ENCODE data around the gene ZNF608. TPM values are rescaled to one million over a fixed set of nuclear protein-coding genes. Genes with fewer than 3 reads are reported as not detected.

Gene ZNF608
- polyA plus RNA-seq, 1 donor (not counting 4 experiments of a cell fraction or from before 2014, with no cell fraction given), result 1.1 TPM

DNA sequence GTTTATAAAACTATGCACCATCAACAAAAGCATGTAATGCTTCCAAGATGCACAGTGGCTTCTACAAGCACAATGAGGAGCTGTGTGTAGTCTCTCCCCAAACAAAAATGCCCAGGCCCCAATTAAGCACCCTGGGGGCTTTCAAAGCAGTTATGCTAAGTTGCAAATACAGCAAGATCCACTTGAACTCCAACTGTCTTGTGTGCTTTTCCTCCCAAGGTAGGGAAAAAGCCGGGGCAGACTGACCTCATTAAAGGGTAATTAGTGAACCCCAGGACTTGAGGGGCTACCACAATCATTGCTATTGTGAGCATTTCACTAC lies 13.1 kb downstream of the ZNF608 start:
- H3K9me1 ChIP-seq (ENCODE audit: control insufficient read depth, extremely low read depth, insufficient read depth, low read length), result no peaks in the 10 kb centered on the region
- DNase-seq (ENCODE audit: low read depth, low spot score) (no peak), FAIRE-seq (no peak)
- no peak overlapping the region for H3K4me2 ChIP-seq (ENCODE audit: control insufficient read depth, extremely low read depth, insufficient read depth, low read depth, low read length)
- H3K4me3 ChIP-seq (ENCODE audit: control insufficient read depth in 2 of 3, extremely low read depth in 1 of 3, insufficient read depth in 2 of 3, low read depth in 1 of 3, low read length in 3 of 3), result no peak overlapping the region
- H3K27ac ChIP-seq (ENCODE audit: control insufficient read depth, insufficient read depth, low read length), result no peak overlapping the region
- no peak overlapping the region for H2AFZ ChIP-seq (ENCODE audit: control insufficient read depth, low read length)
- H3K9me3 ChIP-seq (ENCODE audit: control insufficient read depth, low read depth, low read length), result no peaks in the 10 kb centered on the region
- no peak overlapping the region for H3K9ac ChIP-seq (ENCODE audit: control insufficient read depth, extremely low read depth, insufficient read depth, low read length)
- no peaks in the 10 kb centered on the region for H3K36me3 ChIP-seq (ENCODE audit: control insufficient read depth in 2 of 2, extremely low read depth in 1 of 2, insufficient read depth in 2 of 2, low read length in 2 of 2)
- H3K4me1 ChIP-seq (ENCODE audit: control insufficient read depth, extremely low read depth, insufficient read depth, low read length), result no peaks in the 10 kb centered on the region
- H3K27me3 ChIP-seq (ENCODE audit: control insufficient read depth, extremely low read depth, insufficient read depth, low read length), result peaks cover 10% of the 10 kb centered on the region
- TF ChIP-seq EZH2 (IDR thresholded peaks at IDR 0.05; ENCODE audit: low read length) (no peak), CTCF (optimal IDR thresholded peaks at IDR 0.05 in 1 of 3, IDR thresholded peaks at IDR 0.05 in 1 of 3, conservative IDR thresholded peaks at IDR 0.05 in 1 of 3; ENCODE audit: extremely low read depth in 1 of 3, insufficient read depth in 2 of 3, low read length in 3 of 3) (no peak)
- no peaks in the 10 kb centered on the region for H4K20me1 ChIP-seq (ENCODE audit: control insufficient read depth, extremely low read depth, insufficient read depth, low read length)
- no peaks in the 10 kb centered on the region for H3K79me2 ChIP-seq (ENCODE audit: control insufficient read depth, insufficient read depth, low read length)
- dilution Hi-C loops (cut with MboI; ENCODE audit: extremely low pct_ligation_motif_present, low sequenced_read_pairs), result no loop called here

DNA sequence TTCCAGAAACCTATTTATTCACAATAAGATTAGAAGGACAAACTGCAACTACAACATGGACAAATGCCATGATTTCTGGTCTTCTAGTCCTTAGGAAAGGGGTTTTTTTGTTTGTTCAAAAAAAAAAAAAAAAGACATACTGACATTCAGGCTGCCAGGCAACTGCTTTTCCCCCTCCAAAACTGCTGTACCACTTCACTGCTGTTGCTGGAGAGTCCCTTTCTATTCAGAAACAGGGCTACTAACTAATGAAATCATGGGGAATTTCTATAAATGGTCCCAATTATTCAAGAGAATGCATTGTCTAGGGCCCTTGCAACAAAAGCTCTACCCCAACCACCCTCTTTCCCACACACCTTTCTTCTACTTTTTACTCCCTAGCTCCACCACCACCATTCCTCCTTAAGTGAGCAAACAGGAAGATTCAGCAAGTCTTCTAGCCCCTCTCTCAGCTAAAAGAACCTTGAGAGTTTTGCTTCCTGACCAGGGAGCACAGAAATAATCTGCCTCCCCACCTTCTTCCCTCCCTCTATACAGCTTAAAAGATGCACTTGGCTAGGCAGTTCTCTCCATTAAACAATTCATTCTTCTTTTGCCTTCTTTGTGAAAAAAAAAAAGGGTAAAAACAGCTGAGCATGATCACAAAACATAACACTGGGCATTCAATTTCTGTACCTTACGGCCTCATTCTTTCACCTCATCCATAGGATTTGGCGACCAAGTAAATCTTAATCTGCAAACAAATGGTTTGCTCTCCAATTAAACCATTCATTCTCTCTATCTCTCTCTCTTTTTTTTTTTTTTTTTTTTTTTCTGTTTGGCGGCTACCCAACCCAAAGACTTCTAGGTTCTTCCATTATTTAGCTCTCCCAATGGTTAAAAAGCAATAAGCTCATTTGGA lies 13.8 kb downstream of the ZNF608 start:
- dilution Hi-C loops (cut with MboI; ENCODE audit: extremely low pct_ligation_motif_present, low sequenced_read_pairs), result no loop called here
- TF ChIP-seq EZH2 (IDR thresholded peaks at IDR 0.05; ENCODE audit: low read length), result no peak
- no peak for TF ChIP-seq CTCF (optimal IDR thresholded peaks at IDR 0.05 in 1 of 3, IDR thresholded peaks at IDR 0.05 in 1 of 3, conservative IDR thresholded peaks at IDR 0.05 in 1 of 3; ENCODE audit: extremely low read depth in 1 of 3, insufficient read depth in 2 of 3, low read length in 3 of 3)
- Histone ChIP-seq H3K36me3 (ENCODE audit: control insufficient read depth in 2 of 2, extremely low read depth in 1 of 2, insufficient read depth in 2 of 2, low read length in 2 of 2) (no peaks in the 10 kb centered on the region), H3K4me1 (ENCODE audit: control insufficient read depth, extremely low read depth, insufficient read depth, low read length) (no peaks in the 10 kb centered on the region), H3K4me3 (ENCODE audit: control insufficient read depth in 2 of 3, extremely low read depth in 1 of 3, insufficient read depth in 2 of 3, low read depth in 1 of 3, low read length in 3 of 3) (no peak overlapping the region), H3K9me1 (ENCODE audit: control insufficient read depth, extremely low read depth, insufficient read depth, low read length) (no peaks in the 10 kb centered on the region), H3K27ac (ENCODE audit: control insufficient read depth, insufficient read depth, low read length) (no peak overlapping the region), H3K9ac (ENCODE audit: control insufficient read depth, extremely low read depth, insufficient read depth, low read length) (no peak overlapping the region), H3K4me2 (ENCODE audit: control insufficient read depth, extremely low read depth, insufficient read depth, low read depth, low read length) (no peak overlapping the region), H3K79me2 (ENCODE audit: control insufficient read depth, insufficient read depth, low read length) (no peaks in the 10 kb centered on the region), H2AFZ (ENCODE audit: control insufficient read depth, low read length) (no peak overlapping the region), H3K27me3 (ENCODE audit: control insufficient read depth, extremely low read depth, insufficient read depth, low read length) (peaks cover 10% of the 10 kb centered on the region), H3K9me3 (ENCODE audit: control insufficient read depth, low read depth, low read length) (no peaks in the 10 kb centered on the region), H4K20me1 (ENCODE audit: control insufficient read depth, extremely low read depth, insufficient read depth, low read length) (no peaks in the 10 kb centered on the region)
- FAIRE-seq (no peak), DNase-seq (ENCODE audit: low read depth, low spot score) (no peak)
